ENCODE measurements around the gene PLAU. TPM values are rescaled to one million over a fixed set of nuclear protein-coding genes. Genes with fewer than 3 reads are reported as not detected.
A peak's percentile ranks its signal among the peaks of the same experiment; 100 is the strongest.

The PLAU gene
- polyA plus RNA-seq, 2 of the 4 experiments (the other 2 are of a cell fraction) = 75.8 to 82.6 TPM

DNA sequence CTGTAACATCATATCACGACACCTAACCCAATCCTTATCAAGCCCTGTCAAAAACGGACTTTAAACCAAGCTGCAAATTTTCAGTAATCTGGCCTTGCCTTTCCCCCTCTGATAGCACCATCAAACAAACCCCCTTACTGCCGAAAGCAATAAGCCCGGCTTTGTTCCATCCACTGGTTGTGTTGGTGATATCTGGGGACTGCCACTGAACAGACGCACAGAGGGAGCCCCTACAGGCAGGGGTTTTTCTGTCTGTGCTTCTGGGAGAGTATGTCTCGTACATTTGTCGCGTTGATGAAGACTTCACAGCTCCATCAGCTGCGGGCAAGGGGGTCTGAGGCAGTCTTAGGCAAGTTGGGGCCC lies 550 bp upstream of the PLAU start:
- H3K4me1 ChIP-seq = peaks cover 76% of the 10 kb centered on the region
- ChIA-PET CTCF (interaction anchor here (1.2 to 16.7 kb wide), 5 partner anchors 10 to 31 kb away, joined by 5 to 196 read pairs (median 10); no protein-coding TSS in a partner anchor), POLR2A (interaction anchor here (0.6 to 2.9 kb wide), 2 partner anchors 19 to 23 kb away, joined by 10 to 25 read pairs; no protein-coding TSS in a partner anchor)
- FAIRE-seq = no peak
- no peaks in the 10 kb centered on the region for H3K9me3 ChIP-seq
- peak overlapping the region; percentile 60 for H3K4me3 ChIP-seq
- ATAC-seq = peak; percentile 28 to 33; a peak in 5 of 6 replicates
- H3K27ac ChIP-seq = peak overlapping the region; percentile 91 to 96
- TF ChIP-seq EHF (CRISPR knock-in tag; IDR thresholded peaks at IDR 0.05) (no peak), RAD21 (conservative IDR thresholded peaks at IDR 0.05 in 1 of 2, IDR thresholded peaks at IDR 0.05 in 1 of 2) (no peak; a peak in 2 of 5 replicates)
- TF ChIP-seq, protein P1, sequence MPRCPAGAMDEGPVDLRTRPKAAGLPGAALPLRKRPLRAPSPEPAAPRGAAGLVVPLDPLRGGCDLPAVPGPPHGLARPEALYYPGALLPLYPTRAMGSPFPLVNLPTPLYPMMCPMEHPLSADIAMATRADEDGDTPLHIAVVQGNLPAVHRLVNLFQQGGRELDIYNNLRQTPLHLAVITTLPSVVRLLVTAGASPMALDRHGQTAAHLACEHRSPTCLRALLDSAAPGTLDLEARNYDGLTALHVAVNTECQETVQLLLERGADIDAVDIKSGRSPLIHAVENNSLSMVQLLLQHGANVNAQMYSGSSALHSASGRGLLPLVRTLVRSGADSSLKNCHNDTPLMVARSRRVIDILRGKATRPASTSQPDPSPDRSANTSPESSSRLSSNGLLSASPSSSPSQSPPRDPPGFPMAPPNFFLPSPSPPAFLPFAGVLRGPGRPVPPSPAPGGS (IDR thresholded peaks at IDR 0.05) = no peak
- TF ChIP-seq, protein P2, sequence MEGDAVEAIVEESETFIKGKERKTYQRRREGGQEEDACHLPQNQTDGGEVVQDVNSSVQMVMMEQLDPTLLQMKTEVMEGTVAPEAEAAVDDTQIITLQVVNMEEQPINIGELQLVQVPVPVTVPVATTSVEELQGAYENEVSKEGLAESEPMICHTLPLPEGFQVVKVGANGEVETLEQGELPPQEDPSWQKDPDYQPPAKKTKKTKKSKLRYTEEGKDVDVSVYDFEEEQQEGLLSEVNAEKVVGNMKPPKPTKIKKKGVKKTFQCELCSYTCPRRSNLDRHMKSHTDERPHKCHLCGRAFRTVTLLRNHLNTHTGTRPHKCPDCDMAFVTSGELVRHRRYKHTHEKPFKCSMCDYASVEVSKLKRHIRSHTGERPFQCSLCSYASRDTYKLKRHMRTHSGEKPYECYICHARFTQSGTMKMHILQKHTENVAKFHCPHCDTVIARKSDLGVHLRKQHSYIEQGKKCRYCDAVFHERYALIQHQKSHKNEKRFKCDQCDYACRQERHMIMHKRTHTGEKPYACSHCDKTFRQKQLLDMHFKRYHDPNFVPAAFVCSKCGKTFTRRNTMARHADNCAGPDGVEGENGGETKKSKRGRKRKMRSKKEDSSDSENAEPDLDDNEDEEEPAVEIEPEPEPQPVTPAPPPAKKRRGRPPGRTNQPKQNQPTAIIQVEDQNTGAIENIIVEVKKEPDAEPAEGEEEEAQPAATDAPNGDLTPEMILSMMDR (IDR thresholded peaks at IDR 0.05) = 0 out of 3 replicates have a peak, but pooled peaks have one; percentile 16
- WGBS (ENCODE audit: missing lambda C conversion rate) = 9% methylated on average over 9 of the region's 9 CpGs
- peak overlapping the region; percentile 85 for H3K4me2 ChIP-seq
- peak in 1 of 2 experiments; percentile 48 for DNase-seq (ENCODE audit: low read depth in 1 of 2, low spot score in 1 of 2)

DNA sequence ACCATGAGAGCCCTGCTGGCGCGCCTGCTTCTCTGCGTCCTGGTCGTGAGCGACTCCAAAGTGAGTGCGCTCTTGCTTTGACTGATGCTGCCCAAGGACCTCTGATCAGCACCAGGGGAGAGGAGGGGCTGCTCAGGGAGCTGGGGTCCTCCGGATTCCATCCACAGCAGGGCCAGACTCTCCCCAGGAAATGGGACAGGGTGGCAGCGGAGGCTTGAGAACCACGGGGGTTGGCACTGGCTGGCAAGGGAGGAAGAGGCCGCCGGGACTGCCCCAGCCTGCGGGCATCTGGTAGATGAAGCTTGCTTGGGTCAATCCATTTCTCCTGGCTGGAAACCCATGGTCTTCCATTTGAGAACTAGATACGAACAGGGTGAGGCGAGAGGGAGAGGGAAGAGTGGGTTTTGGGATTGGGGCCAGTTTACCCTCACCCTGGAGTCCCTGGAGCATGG lies 647 bp downstream of the PLAU start:
- Histone ChIP-seq H3K4me3 (peak overlapping the region; percentile 60), H3K9me3 (no peaks in the 10 kb centered on the region), H3K27ac (peak overlapping the region; percentile 91 to 96), H3K4me1 (peaks cover 64% of the 10 kb centered on the region), H3K4me2 (peak overlapping the region; percentile 85)
- DNase-seq (ENCODE audit: low read depth in 1 of 2, low spot score in 1 of 2) (peak in 1 of 2 experiments; percentile 49), FAIRE-seq (no peak), ATAC-seq (no peak)
- 13% methylated on average over 7 of the region's 14 CpGs for WGBS (ENCODE audit: missing lambda C conversion rate)
- POLR2A ChIA-PET = interaction anchor here (2.9 kb wide), 1 partner anchor 24 kb away, joined by 25 read pairs; no protein-coding TSS in a partner anchor
- TF ChIP-seq MAFK (IDR thresholded peaks at IDR 0.05; ENCODE audit: partially characterized antibody) = no peak
- peak; percentile 5; the same call in 1 of the 2 replicates for TF ChIP-seq HDAC2 (IDR thresholded peaks at IDR 0.05)
- CTCF ChIA-PET = interaction anchor here (1.2 to 16.7 kb wide), 5 partner anchors 9 to 32 kb away, joined by 3 to 196 read pairs (median 6); no protein-coding TSS in a partner anchor

DNA sequence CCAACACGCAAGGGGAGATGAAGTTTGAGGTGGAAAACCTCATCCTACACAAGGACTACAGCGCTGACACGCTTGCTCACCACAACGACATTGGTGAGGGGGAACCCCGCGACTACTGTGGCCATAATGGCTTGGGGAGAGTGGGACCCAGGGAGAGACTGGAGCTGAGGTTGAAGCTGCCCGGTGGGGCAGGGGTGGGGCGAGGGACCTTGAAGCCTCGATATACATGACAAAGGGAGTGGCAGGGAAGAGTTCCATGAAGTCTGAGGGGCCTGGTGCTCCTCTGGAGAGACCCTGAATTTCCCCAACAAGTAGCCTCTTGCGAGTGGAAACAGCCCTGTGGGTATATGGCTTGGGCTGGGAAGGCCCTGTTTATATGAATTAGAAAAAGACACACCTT lies 3.1 kb downstream of the PLAU start:
- peaks cover 40% of the 10 kb centered on the region for H3K4me1 ChIP-seq
- WGBS (ENCODE audit: missing lambda C conversion rate) = 94% methylated on average over 10 of the region's 10 CpGs
- CTCF ChIA-PET = interaction anchor here (0.5 to 16.7 kb wide), 3 partner anchors 27 to 138 kb away, joined by 3 to 196 read pairs (median 28); no protein-coding TSS in a partner anchor
- FAIRE-seq (no peak), ATAC-seq (no peak), DNase-seq (ENCODE audit: low read depth in 1 of 2, low spot score in 1 of 2) (no peak)
- TF ChIP-seq JUN (IDR thresholded peaks at IDR 0.05) = peak in 1 of 2 experiments; percentile 17; a peak in 1 of 5 replicates
- TF ChIP-seq, protein P3, sequence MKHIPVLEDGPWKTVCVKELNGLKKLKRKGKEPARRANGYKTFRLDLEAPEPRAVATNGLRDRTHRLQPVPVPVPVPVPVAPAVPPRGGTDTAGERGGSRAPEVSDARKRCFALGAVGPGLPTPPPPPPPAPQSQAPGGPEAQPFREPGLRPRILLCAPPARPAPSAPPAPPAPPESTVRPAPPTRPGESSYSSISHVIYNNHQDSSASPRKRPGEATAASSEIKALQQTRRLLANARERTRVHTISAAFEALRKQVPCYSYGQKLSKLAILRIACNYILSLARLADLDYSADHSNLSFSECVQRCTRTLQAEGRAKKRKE (CRISPR knock-in tag; IDR thresholded peaks at IDR 0.05; ENCODE audit: low read depth) = no peak
- peak overlapping the region in 1 of 2 experiments; percentile 96; a peak in 2 of 6 replicates for H3K27ac ChIP-seq
- peaks cover 19% of the 10 kb centered on the region; the same call in 2 of the 3 replicates for H3K9me3 ChIP-seq
- POLR2A ChIA-PET = interaction anchor here (0.9 kb wide), 1 partner anchor 28 kb away, joined by 3 read pairs; no protein-coding TSS in a partner anchor
- peak overlapping the region; percentile 85; the same call in 2 of the 3 replicates for H3K4me2 ChIP-seq
- H3K4me3 ChIP-seq = no peak overlapping the region

DNA sequence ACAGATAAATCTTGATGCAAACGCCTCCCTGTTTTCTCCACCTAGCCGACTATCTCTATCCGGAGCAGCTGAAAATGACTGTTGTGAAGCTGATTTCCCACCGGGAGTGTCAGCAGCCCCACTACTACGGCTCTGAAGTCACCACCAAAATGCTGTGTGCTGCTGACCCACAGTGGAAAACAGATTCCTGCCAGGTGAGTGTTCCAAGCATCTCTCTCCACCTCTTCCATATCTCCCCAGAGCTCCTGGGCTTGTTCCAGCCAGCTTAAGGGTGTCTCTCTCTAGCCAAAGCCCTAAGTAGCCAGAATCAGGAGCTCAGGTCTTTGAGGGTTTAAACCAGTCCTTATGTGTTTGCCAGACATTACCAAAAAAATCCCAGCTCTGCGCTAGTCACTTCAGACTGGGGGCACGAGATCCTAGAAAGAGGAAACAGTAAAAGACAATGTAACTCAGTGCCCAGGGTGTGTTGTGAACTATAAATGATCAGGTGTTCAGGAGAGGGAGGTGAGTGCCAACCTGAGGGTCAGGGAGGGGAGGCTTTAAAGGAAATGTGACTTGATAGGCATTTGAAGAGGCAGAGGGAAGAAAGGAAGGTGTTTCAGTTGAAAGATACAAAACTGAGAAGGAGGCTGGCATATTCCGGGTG lies 4.4 kb downstream of the PLAU start:
- DNase-seq (ENCODE audit: low read depth in 1 of 2, low spot score in 1 of 2) = no peak
- no peak for ATAC-seq
- Histone ChIP-seq H3K4me2 (peak overlapping the region; percentile 85; the same call in 2 of the 3 replicates), H3K9me3 (peaks cover 23% of the 10 kb centered on the region), H3K4me3 (no peak overlapping the region), H3K27ac (peak overlapping the region in 1 of 2 experiments; percentile 15; a peak in 1 of 6 replicates), H3K4me1 (peaks cover 27% of the 10 kb centered on the region)
- ChIA-PET CTCF (interaction anchor here (1.2 to 16.7 kb wide), 3 partner anchors 25 to 36 kb away, joined by 6 to 196 read pairs (median 28); no protein-coding TSS in a partner anchor), POLR2A (no interaction called here)
- 84% methylated on average over 8 of the region's 8 CpGs for WGBS (ENCODE audit: missing lambda C conversion rate)
- no peak for FAIRE-seq
- no peak for TF ChIP-seq KDM5A (IDR thresholded peaks at IDR 0.05)
- TF ChIP-seq HOXB13 (CRISPR knock-in tag; IDR thresholded peaks at IDR 0.05; ENCODE audit: low read depth) = no peak
- TF ChIP-seq CHD2 (IDR thresholded peaks at IDR 0.05; ENCODE audit: low read length, partially characterized antibody) = no peak
- no peak for TF ChIP-seq FOXS1 (CRISPR knock-in tag; IDR thresholded peaks at IDR 0.05)
- no peak for TF ChIP-seq POLR2AphosphoS2 (conservative IDR thresholded peaks at IDR 0.05; ENCODE audit: low read length)

All from A549 (cell line).